DOHH2 (cell line): ENCODE measurements around the gene STPG2.
"Not testable (repeated sequence)": the region's sequence is repeated elsewhere in the genome, so short reads cannot be mapped to it uniquely, and the experiment has no call there.

Experiments
- H3F3A ChIP-seq: fragments of 200-600 bp; sonication (generic), shearing (Covaris generic); 2 replicates; pipeline ENCODE4 v1.6.0; 2016; ENCODE audit warnings: antibody characterized with exemption, mild to moderate bottlenecking; ENCODE audit not compliant: control insufficient read depth, insufficient read depth
- H3K27ac ChIP-seq: fragments of 200-600 bp; sonication (generic); 2 replicates; pipeline ENCODE4 v1.5.1; 2014; ENCODE audit warnings: low read depth, mild to moderate bottlenecking, low read length, moderate library complexity
- H3K27me3 ChIP-seq: fragments of 200-600 bp; sonication (generic); 2 replicates; pipeline ENCODE4 v1.6.1; 2014; ENCODE audit warnings: mild to moderate bottlenecking, low read length, mixed read lengths; ENCODE audit not compliant: control insufficient read depth
- H3K36me3 ChIP-seq: fragments of 200-600 bp; sonication (generic); 2 replicates; pipeline ENCODE4 v1.6.1; 2014; ENCODE audit warnings: mild to moderate bottlenecking, low read length, moderate library complexity, mixed read lengths; ENCODE audit not compliant: control insufficient read depth
- H3K4me1 ChIP-seq: fragments of 200-600 bp; sonication (generic); 2 replicates; pipeline ENCODE4 v1.6.1; 2014; ENCODE audit warnings: mild to moderate bottlenecking, low read length, mixed read lengths; ENCODE audit not compliant: control insufficient read depth
- H3K4me2 ChIP-seq: fragments of 200-600 bp; sonication (generic); 2 replicates; pipeline ENCODE4 v1.6.0; 2014; ENCODE audit warnings: mild to moderate bottlenecking, low read length, moderate library complexity
- H3K4me3 ChIP-seq: fragments of 200-600 bp; sonication (generic); 2 replicates; pipeline ENCODE4 v1.5.1; 2014; ENCODE audit warnings: mild to moderate bottlenecking, low read length, mixed read lengths
- H3K79me2 ChIP-seq: fragments of 200-600 bp; sonication (generic); 2 replicates; pipeline ENCODE4 v1.6.1; 2014; ENCODE audit warnings: mild to moderate bottlenecking, low read length, mixed read lengths; ENCODE audit not compliant: control insufficient read depth
- H3K9me2 ChIP-seq: fragments of 200-600 bp; sonication (generic); replicated peaks from 2 replicates; pipeline ENCODE4 v1.6.1; 2014; ENCODE audit warnings: mild to moderate bottlenecking, low read length, mixed read lengths; ENCODE audit not compliant: control insufficient read depth
- H3K9me3 ChIP-seq: fragments of 200-600 bp; sonication (generic); 2 replicates; pipeline ENCODE4 v1.6.1; 2014; ENCODE audit warnings: antibody characterized with exemption, low read length, mixed read lengths; ENCODE audit not compliant: control insufficient read depth, insufficient read depth
- H4K20me1 ChIP-seq: fragments of 200-600 bp; sonication (generic); 2 replicates; pipeline ENCODE4 v1.6.0; 2014; ENCODE audit warnings: low read depth, mild to moderate bottlenecking, antibody characterized with exemption, low read length, moderate library complexity; ENCODE audit not compliant: control insufficient read depth, insufficient read depth
- EZH2phosphoT487 ChIP-seq: fragments of 200-600 bp; sonication (generic); IDR thresholded peaks from 2 replicates; pipeline ENCODE4 v1.6.1; 2017; ENCODE audit warnings: borderline replicate concordance, mild to moderate bottlenecking, antibody characterized with exemption, low read length, moderate library complexity, mixed read lengths
- TF ChIP-seq, protein P1 (sequence below): fragments of 200-600 bp; sonication (generic); IDR thresholded peaks from one replicate; pipeline ENCODE4 v1.5.1; 2014; ENCODE audit warnings: antibody characterized with exemption, mild to moderate bottlenecking, low read depth, low read length; ENCODE audit not compliant: poor library complexity, severe bottlenecking

The STPG2 gene

GRCh38 chr4:97911236-97911906 lies 231.9 kb downstream of the STPG2 start:
- H3K36me3 ChIP-seq = no peaks in the 10 kb centered on the region
- no peaks in the 10 kb centered on the region for H3F3A ChIP-seq
- H3K79me2 ChIP-seq = no peaks in the 10 kb centered on the region
- no peaks in the 10 kb centered on the region for H4K20me1 ChIP-seq
- H3K4me1 ChIP-seq = no peaks in the 10 kb centered on the region
- H3K9me2 ChIP-seq = no peaks in the 10 kb centered on the region
- H3K27ac ChIP-seq = no peak overlapping the region
- no peak for TF ChIP-seq EZH2phosphoT487
- TF ChIP-seq, protein P1, sequence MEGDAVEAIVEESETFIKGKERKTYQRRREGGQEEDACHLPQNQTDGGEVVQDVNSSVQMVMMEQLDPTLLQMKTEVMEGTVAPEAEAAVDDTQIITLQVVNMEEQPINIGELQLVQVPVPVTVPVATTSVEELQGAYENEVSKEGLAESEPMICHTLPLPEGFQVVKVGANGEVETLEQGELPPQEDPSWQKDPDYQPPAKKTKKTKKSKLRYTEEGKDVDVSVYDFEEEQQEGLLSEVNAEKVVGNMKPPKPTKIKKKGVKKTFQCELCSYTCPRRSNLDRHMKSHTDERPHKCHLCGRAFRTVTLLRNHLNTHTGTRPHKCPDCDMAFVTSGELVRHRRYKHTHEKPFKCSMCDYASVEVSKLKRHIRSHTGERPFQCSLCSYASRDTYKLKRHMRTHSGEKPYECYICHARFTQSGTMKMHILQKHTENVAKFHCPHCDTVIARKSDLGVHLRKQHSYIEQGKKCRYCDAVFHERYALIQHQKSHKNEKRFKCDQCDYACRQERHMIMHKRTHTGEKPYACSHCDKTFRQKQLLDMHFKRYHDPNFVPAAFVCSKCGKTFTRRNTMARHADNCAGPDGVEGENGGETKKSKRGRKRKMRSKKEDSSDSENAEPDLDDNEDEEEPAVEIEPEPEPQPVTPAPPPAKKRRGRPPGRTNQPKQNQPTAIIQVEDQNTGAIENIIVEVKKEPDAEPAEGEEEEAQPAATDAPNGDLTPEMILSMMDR = no peak
- H3K4me3 ChIP-seq = no peak overlapping the region
- H3K9me3 ChIP-seq = no peaks in the 10 kb centered on the region
- H3K27me3 ChIP-seq = no peaks in the 10 kb centered on the region
- no peak overlapping the region for H3K4me2 ChIP-seq

DNA sequence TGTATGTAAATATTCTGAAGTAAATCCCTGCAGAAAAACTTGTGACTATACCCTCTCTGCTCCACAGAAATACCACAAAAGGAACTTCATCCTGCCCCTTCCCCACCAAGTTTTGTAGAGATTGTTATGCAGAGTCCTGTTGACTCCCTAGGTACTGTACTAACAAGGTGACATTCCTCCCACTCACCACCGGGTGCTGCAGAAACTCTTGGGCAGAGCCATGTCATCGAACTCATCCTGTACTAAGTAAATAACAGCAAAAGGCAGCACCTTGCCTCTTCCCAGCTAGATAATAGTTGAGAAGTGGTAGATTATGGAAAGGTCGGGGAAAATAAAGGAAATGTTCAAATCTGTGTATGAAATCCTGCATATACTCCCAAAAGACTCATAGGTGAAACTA lies 233.3 kb downstream of the STPG2 start:
- no peaks in the 10 kb centered on the region for H3K9me2 ChIP-seq
- TF ChIP-seq, protein P1 = no peak
- H3K4me3 ChIP-seq = no peak overlapping the region
- no peaks in the 10 kb centered on the region for H3F3A ChIP-seq
- no peaks in the 10 kb centered on the region for H3K9me3 ChIP-seq
- H4K20me1 ChIP-seq = no peaks in the 10 kb centered on the region
- H3K79me2 ChIP-seq = no peaks in the 10 kb centered on the region
- H3K27me3 ChIP-seq = no peaks in the 10 kb centered on the region
- H3K36me3 ChIP-seq = no peaks in the 10 kb centered on the region
- H3K4me1 ChIP-seq = no peaks in the 10 kb centered on the region
- H3K27ac ChIP-seq = no peak overlapping the region
- H3K4me2 ChIP-seq = no peak overlapping the region

DNA sequence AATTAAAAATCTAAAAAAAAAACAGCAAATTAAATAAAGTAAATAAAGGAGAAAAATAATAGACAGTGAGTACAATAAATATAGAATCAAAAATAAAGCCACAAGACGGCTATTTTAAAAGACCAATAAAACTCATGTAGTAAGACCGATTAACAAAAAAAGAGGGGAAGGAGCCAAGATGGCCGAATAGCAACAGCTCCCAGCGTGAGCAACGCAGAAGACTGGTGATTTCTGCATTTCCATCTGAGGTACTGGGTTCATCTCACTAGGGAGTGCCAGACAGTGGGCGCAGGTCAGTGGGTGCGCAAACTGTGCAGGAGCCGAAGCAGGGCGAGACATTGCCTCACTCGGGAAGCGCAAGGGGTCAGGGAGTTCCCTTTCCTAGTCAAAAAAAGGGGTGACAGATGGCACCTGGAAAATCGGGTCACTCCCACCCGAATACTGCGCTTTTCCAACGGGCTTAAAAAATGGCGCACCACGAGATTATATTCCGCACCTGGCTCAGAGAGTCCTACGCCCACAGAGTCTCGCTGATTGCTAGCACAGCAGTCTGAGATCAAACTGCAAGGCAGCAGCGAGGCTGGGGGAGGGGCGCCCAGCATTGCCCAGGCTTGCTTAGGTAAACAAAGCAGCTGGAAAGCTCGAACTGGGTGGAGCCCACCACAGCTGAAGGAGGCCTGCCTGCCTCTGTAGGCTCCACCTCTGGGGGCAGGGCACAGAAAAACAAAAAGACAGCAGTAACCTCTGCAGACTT lies 239.7 kb downstream of the STPG2 start:
- not testable (repeated sequence) for H3K4me2 ChIP-seq, H4K20me1 ChIP-seq, H3K9me2 ChIP-seq, H3K27ac ChIP-seq, H3K36me3 ChIP-seq, H3K4me1 ChIP-seq, H3F3A ChIP-seq, H3K9me3 ChIP-seq, H3K4me3 ChIP-seq, H3K27me3 ChIP-seq, H3K79me2 ChIP-seq

GRCh38 chr4:97900229-97900628 lies 243.0 kb downstream of the STPG2 start:
- H3K36me3 ChIP-seq = no peaks in the 10 kb centered on the region
- H3K27me3 ChIP-seq = no peaks in the 10 kb centered on the region
- H3K9me3 ChIP-seq = no peaks in the 10 kb centered on the region
- TF ChIP-seq, protein P1 = no peak
- TF ChIP-seq EZH2phosphoT487 = no peak
- H4K20me1 ChIP-seq = no peaks in the 10 kb centered on the region
- no peaks in the 10 kb centered on the region for H3K79me2 ChIP-seq
- H3F3A ChIP-seq = no peaks in the 10 kb centered on the region
- H3K4me3 ChIP-seq = no peak overlapping the region
- H3K9me2 ChIP-seq = no peaks in the 10 kb centered on the region
- no peak overlapping the region for H3K27ac ChIP-seq
- H3K4me1 ChIP-seq = no peaks in the 10 kb centered on the region
- no peak overlapping the region for H3K4me2 ChIP-seq
